LNCaP clone FGC (cell line): ENCODE data around the gene FAT1.

Source experiments
- DNase-seq: peaks from one replicate; pipeline ENCODE4 v3.0.0-alpha.2; 2011; ENCODE audit warnings: low read depth
- H3K4me3 ChIP-seq: 2 replicates; pipeline ENCODE4 v1.5.1; 2011; ENCODE audit warnings: mild to moderate bottlenecking, low read depth, low read length, control low read depth
- TF ChIP-seq, protein P1 (sequence below): IDR thresholded peaks from 2 replicates; pipeline ENCODE4 v1.5.1; 2012; ENCODE audit warnings: mild to moderate bottlenecking; ENCODE audit not compliant: control insufficient read depth, insufficient read depth; ENCODE audit errors: extremely low read depth

The FAT1 gene

DNA sequence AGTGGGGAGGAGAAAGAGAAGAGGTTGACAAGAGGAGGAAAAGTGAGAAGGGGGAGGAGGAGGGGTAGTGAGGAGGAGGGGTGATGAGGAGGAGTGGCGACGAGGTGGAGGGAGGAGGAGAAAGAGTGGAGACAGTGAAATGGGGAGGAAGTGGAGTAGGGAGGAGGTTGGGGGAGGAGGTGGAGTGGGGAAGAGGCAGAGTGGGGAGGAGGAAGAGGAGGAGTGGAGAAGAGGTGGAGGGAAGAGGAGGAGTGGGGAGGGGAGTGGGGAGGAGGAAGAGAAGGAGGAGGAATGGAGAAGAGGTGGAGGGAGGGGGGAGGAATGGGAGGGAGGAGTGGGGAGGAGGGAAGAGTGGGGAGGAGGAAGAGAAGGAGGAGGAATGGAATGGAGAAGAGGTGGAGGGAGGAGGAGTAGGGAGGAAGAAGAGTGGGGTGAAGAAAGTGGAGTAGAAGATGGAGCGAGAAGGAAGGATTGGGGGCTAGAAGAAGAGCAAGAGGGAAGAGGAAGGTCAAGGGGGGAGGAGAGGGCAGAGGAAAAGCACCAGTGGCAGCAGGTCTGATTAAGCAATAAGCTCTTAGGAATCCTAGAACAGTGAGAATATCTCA is 118.3 kb downstream of the FAT1 start:
- H3K4me3 ChIP-seq, result no peak overlapping the region
- no peak for DNase-seq
- TF ChIP-seq, protein P1, sequence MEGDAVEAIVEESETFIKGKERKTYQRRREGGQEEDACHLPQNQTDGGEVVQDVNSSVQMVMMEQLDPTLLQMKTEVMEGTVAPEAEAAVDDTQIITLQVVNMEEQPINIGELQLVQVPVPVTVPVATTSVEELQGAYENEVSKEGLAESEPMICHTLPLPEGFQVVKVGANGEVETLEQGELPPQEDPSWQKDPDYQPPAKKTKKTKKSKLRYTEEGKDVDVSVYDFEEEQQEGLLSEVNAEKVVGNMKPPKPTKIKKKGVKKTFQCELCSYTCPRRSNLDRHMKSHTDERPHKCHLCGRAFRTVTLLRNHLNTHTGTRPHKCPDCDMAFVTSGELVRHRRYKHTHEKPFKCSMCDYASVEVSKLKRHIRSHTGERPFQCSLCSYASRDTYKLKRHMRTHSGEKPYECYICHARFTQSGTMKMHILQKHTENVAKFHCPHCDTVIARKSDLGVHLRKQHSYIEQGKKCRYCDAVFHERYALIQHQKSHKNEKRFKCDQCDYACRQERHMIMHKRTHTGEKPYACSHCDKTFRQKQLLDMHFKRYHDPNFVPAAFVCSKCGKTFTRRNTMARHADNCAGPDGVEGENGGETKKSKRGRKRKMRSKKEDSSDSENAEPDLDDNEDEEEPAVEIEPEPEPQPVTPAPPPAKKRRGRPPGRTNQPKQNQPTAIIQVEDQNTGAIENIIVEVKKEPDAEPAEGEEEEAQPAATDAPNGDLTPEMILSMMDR, result no peak

DNA sequence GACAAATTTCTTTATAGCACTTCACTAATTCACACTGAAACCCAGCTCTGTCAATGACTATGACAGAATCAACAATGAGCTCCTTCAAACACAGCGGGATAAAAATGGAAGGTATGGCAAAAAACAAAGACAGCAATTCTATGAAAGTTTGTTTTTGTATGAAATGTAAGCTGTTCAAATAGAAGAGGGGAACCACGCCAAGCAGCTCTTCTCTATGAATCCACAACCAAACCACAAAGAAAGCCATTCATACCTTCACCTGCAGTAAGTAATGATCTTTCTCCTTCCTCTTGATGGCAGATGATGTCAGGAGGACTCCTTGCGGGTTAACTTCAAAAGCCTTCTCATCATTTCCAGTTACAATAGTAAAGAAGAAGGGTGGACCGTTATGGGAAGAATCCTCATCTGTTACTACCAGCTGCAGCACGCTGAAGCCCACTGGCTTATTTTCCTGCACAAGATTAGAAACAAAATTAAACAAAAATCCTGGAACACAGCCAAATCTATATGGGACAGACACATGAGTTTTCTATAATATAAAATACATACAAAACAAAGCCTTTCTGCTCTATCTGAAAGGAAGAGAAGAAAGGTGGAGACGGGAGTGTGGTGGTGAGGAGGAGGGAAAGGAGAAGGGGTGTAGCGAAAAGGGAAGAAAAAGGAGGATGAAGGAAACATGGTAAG is 119.4 kb downstream of the FAT1 start:
- no peak for DNase-seq
- TF ChIP-seq, protein P1, result no peak

DNA sequence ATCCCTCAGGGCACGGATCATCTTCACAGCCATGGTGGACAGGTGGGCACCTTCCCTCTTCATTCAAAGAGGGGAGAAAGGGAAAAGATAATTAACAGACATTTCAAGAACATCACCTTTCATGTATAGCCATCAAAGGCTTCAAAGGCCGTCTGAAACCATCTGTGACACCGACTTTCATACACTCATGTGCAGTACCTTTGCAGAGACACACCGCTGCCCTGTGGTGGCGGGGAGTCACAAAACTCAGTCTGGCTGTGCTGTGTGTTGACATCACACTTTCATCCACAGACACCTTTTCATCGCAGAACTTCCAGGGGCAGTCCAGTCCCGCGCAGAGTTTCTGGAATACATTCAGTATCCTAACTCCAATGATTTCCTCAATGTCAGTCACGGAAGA is 120.7 kb downstream of the FAT1 start:
- H3K4me3 ChIP-seq, result no peak overlapping the region
- DNase-seq, result no peak
- TF ChIP-seq, protein P1, result no peak

More for the DNA sequence above, 119.4 kb downstream of the FAT1 start:
- H3K4me3 ChIP-seq, result no peak overlapping the region

DNA sequence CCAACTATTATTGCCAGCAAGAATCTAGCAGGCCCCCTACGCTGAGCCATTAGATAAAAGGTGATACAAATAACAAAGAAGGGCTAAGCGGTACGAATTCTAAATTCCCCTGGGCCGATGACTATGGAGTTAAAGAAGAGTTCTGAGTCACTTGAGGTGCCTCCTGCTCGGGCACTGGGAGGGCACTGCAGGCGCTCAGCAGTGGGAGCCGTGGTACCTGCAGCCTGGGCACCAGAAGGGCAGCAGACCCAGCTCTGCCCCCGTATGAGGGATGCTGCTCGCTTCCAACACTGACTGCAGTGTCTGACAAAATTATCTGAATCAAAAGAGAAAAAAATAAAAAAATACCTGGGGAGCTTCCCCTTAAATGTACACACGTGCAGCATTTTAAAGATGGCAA is 124.2 kb downstream of the FAT1 start:
- DNase-seq, result no peak
- TF ChIP-seq, protein P1, result no peak
- no peak overlapping the region for H3K4me3 ChIP-seq

DNA sequence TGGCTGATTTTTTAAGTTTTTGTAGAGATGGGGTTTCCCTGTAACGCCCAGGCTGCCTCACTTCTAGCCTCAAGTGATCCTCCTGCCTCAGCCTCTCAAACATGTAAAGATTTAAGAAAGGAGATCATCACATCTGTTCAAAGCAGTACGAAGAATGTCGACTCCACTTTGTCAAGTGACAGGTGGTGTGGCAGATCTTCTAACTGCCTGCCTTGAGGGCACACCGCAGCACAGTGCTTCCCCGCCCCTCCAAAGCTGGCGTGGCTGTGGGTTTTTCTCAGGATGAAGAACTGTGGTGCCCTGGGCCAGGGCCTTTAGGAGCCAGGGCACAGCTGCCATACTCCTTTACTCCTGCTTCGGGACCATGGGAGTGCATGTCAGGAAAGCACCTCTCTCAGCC is 125.0 kb downstream of the FAT1 start:
- no peak overlapping the region for H3K4me3 ChIP-seq
- no peak for DNase-seq
- TF ChIP-seq, protein P1, result no peak

DNA sequence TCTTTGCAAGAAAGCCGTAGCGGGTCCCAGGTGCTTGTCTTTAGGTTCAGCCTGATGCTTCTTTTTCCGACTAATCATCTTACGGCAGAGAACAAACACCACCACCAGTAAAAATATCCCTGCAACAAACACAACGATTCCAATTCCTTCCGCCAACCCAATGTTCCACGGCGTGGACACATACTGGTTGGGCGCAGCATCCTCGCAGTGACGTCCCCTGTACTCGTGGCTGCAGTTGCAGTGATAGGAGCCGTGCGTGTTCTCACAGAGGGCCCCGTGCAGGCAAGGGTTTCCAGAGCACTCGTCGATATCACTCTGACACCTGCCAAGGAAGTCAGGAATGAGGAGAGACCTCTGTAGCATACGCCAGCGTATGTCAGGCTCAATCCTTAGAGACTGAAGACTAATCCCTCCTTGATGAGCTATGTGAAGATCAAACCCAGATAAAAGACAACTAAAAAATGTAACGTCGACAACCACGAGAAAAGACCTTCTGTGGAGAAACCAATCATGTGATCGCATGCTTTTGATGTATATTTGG is 126.7 kb downstream of the FAT1 start:
- TF ChIP-seq, protein P1, result no peak
- no peak overlapping the region for H3K4me3 ChIP-seq
- no peak for DNase-seq

DNA sequence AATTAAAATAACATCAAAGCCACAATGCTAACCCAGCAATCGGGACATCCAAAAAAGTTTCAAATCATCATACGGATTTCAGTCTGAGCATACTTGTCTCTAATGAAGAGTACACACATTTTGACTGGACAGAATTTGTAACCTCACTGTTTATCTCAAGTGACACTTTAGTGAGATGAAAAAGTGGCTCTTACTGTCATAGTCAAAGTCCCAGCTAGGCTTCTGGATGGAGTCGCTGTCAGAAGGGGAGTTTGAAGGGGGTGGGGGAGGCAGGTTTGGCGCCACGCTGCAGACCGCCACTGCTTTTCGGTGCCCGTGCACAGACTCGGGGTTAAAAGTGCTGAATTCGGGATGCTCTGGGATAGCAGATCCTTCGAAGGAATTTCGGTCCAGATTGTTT is 127.3 kb downstream of the FAT1 start:
- TF ChIP-seq, protein P1, result no peak
- no peak overlapping the region for H3K4me3 ChIP-seq
- DNase-seq, result no peak
